ENCODE results near the gene UTP20.
A peak's percentile ranks its signal among the peaks of the same experiment; 100 is the strongest.

GRCh38 chr12:101414533-101415119 lies 134.7 kb downstream of the UTP20 start:
- TF ChIP-seq, protein P1, sequence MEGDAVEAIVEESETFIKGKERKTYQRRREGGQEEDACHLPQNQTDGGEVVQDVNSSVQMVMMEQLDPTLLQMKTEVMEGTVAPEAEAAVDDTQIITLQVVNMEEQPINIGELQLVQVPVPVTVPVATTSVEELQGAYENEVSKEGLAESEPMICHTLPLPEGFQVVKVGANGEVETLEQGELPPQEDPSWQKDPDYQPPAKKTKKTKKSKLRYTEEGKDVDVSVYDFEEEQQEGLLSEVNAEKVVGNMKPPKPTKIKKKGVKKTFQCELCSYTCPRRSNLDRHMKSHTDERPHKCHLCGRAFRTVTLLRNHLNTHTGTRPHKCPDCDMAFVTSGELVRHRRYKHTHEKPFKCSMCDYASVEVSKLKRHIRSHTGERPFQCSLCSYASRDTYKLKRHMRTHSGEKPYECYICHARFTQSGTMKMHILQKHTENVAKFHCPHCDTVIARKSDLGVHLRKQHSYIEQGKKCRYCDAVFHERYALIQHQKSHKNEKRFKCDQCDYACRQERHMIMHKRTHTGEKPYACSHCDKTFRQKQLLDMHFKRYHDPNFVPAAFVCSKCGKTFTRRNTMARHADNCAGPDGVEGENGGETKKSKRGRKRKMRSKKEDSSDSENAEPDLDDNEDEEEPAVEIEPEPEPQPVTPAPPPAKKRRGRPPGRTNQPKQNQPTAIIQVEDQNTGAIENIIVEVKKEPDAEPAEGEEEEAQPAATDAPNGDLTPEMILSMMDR (IDR thresholded peaks at IDR 0.05 in 8 of 11, conservative IDR thresholded peaks at IDR 0.05 in 3 of 11), result peak in 9 of 11 experiments; percentile 27 to 64 (median 53)
- no peak for TF ChIP-seq POLR2A (IDR thresholded peaks at IDR 0.05)
